Activated CD4-positive, alpha-beta T cell treated with anti-CD3 and anti-CD28 coated beads, Interleukin-2, amount 50 U/mL, for 4 hours (primary cell): ENCODE data around the gene MMP24OS.
A peak's percentile ranks its signal among the peaks of the same experiment; 100 is the strongest.

ENCODE experiments used
- DNase-seq, 2 experiments: peaks; one replicate each; pipeline ENCODE4 v3.0.0-alpha.2; 2020

MMP24OS gene

DNA sequence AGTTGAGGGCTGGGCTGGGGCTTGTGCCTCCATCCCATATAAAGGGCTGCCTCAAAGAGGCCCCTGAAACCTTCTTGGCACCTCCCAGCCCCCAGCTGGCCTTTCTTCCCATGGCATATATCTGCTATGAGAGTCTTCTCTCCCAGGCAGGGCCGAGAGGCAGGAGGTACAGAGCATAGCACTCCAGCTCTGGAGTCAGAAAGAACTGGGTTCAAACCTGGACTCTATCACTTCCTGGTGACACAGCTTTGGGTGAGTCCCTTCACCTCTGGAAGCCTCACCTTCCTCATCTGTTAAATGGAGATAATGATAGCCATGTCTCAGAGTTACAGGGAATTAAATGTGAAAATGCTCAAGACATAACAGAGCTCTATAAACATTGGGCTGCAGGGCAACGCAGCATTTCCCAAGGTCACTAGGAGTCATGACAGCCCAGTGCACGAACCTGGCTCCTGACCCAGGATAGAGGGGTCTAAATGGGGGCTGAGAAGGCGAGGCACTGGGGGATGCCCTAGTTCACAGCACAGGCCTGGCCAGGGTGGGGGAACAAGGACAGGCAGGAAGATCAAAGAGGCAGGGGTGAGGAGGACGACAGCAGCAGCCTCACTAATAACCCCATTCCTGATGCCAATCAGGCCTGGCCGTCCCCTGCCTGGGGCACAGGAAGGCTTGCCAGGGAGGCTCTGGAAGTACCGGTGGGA lies 12.4 kb upstream of the MMP24OS start:
- no peak for DNase-seq

DNA sequence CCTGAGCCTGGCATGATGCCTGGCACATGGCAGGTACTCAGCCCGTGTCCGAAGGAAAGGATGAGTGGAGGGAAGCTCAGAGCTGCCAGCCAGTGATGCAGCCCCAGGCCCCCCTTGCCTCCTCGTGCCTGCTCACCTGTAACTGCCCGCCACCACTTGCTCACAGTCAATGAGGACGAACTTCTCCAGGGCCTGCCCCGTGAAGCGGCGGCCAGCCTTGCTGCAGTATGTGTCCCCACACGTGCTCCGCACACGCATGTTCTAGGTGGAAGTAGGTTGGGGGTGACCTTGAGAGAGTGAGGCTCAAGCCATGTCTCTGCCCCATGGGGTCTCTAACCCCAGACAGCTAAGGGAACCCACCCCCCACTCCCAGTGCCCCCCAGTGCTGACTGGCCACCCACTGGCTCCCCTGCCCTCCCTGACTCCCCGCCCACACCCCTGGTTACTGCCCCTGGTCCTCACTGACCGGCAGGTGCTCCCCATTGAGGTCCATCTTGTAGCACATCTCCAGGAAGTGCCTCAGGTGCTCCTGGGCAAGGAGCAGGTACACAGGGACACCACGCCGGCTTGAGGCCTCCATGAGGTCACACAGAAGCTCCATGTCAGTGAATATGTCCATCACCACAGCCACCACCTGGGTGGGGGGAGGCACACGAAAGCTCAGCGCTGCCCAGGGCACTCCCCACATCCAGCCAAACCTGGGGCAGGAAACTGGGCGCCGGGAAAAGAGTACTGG lies 10.6 kb upstream of the MMP24OS start:
- no peak for DNase-seq

DNA sequence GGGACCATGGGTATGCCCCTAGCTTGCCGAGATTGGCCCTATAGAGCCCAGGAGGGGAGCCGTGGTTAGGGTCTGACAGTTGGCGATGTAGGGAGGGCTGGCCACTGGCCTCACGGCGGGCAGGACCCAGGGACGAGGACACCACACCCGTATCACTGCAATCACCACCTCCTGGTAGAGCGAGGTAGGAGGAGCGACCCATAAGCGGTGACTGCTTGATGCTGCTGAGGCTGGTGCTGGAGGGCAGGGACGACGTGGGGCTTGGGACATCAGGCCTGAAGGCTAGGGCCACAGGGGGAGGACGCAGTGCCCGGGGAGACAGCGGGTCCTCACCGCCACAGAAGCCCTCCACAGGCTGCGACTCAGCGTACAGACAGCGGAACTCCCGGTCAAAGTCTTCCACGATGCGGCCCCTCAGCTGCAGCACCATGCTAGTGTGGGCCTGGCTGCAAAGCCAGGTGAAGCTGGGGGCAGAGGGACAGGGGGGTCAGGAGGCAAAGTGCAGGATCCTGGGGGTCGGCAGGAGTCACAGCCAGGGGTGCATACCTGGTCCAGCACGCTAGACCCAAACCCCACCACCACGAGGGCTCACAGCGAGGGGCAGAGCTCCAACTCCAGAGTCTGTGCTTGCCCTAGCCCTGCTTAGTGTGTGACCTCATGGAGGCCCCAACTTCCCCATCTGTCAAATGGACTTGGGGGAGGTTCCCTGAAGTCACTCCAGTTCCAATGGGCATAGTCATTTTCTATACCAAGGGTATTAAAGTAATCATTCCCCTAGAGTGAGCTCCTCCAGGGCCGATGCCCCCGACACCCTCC lies 9.8 kb upstream of the MMP24OS start:
- DNase-seq: no peak

DNA sequence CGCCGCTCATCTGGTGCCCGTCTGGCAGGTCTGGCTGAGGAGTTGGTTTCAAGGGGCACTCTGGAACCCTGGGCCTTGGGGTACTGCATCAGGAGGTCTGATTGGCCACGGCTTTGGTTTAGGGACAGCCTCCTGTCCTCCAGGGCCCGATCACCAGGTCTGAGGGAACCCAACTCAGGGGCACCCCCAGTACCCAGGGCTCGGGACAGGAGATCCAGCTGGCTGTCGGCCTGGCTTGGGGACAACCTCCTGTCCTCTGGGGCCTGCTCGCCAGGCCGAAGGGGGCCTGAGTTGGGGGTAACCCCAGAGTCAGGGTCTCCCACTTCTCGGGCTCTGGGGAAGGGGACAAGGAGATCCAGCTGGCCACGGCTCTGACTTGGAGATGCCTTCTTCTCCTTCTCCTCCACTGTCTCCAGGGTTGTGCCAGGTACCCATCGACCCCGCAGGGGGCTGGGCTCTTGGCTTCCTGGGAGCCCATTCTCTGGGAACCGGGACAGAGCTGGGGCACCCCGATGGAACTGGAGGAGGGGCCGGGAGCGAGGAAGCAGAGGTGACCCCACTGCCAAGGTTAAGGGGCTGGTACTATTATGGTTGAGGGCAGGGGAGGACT lies 9.1 kb upstream of the MMP24OS start:
- no peak for DNase-seq

DNA sequence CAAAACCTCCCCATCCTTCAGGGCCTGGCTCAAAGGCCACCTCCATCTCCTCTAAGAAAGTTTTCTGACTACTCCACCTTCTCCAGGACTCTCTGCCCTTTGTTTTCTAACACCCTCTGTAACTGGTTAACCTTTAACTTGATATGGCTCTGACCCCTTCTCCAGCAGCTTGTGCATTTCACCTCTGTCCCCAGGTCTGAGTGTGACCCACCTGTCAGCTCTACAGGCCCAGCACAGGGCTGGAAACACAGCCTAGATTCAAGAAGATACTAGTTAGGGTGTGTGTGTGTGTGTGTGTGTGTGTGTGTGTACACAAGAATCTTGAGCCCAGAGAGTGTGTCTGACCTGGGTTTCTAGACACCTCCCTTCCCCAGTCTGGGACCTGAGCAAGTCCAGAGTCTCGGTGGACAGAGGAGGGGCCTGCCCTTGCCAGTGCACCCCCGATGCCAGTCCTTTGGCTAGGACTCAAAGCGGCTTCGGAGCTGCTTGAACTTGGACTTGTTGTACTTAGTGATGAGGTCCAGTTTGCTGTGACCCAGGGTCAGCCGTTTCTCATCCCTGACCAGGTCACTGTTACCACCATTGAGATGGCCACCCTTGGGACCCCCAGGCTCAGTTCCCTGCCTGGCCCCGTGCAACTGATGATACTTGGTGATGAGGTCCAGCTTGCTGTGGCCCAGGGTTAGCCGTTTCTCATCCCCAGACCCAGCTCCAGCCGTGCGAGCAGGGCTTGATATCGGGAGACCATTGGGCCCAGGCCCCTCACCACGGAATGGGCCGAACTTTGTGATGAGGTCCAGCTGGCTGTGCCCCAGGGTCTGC lies 8.4 kb upstream of the MMP24OS start:
- no peak for DNase-seq

DNA sequence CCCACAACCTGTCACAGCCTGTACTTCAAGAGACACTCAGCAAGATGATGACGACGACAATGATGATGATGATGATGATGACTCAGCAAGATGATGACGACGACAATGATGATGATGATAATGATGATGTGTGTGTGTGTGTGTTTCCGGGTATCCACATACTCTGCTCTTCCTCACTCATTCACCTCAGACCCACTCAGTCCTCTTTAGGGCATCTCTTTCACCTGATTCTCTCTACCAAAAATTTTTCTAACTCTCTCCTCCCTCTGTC lies 7.8 kb upstream of the MMP24OS start:
- no peak for DNase-seq

DNA sequence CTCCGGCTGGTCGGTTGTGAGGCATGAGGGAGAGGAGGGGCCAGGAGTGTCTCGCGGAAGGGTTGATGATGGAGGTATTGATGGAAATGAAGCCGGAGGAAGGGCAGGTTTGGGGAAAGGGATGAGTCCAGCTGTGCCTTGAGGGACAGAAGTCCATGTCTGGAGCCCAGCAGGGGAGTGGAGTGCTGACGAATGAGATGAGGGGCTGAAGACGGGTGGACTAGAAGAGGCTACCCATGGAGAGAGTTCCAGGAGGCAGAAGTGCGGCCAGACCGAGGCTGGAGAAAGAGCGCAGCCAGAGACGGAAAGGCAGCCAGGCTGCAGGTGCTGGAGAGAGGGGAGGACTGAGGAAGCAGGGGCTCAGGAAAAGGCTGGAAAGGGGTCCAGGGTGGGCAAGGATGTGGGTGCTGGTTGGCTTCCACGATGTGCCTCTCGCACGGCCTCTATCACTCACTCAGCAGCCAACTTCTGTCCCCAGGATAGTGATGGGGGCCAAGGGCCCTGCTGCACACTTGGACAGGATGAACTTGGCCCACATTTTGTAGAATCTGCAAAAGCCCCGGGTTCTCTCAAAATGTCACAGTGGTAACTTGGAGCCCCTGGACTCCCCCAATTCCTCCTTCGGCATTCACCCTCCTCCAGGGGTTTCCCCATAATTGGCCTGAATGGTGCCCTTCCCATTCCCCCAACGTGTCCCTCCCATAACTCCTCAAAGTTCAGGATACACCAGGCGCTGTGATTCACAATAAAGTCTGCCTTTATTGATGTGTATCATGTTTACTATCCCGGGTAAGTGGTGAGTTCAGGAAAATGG lies 7.3 kb upstream of the MMP24OS start:
- no peak for DNase-seq

DNA sequence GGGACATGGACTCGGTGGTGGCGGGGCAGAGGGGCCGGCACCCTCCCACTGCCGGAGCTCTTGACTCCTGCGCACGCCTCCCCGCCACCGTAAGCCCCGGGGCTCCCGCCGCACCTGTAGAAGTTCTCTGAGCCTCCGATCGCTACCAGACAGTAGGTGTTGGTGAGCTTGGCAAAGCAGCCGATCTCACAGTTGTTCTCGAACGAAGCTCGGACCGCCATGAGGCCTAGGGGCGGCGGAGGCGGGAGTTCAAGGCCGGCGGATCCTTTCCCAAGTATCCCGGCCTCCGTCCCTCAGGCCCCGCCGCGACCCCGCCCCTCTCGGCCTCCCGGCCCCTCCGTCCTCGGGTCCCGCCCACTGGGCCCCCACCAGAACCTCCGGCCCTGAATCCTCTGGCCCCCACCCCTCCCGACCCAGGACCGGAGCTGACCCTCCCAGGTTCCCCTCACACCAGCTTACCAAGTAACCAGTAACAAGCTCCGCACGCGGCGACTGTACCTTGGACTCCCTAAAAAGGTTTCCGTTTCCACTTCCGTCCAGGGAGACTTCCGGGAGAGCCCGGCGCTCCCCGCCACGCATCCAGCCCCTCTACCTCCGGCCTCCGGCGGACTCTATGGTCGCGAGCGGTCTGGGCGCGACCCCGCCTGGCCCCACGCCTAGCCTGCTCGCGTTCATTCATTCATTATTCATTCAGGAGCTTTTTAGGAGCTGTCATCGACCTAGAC lies 6.5 kb upstream of the MMP24OS start, which contains the start of gene EIF6:
Gene EIF6 (minus strand): TSS at position 506 of the 725 bp plus-strand sequence. CDS start 285 bp downstream, at position 221.
- peak; percentile 54 to 58 for DNase-seq

DNA sequence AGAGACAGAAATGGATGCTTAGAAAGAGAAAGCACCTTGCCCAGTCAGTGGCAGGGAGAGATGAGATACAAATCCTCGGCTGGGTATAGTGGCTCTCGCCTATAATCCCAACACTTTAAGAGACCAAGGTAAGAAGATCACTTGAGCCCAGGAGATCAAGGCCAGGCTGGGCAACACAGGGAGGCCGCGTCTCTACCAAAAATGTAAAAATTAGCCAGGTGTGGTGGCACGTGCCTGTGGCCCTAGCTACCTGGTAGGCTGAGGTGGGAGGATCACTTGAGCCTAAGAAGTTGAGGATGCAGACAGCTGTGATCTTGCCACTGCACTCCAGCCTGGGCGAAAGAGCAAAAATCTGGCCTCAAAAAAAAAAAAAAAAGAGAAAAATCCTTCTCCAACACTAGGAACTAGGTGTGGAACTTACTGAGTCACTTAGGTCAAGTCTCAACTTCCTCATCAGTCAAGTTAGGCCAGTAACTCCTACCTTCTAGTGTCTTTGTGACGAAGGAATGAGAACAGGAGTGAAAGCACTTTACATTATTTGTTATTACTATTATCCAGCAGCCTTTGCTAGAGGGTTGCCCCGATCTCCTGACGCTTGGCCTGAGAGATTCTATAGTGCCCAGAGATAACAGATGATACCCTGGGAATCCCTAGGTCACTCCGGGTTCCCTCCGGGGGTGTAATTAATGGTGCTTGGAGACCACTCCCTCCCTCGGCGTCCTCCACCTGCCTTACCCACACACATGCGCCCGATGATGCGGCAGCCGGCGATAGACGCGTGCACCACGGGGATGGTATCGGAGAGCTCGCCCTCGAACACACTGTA lies 5.7 kb upstream of the MMP24OS start:
- no peak for DNase-seq

DNA sequence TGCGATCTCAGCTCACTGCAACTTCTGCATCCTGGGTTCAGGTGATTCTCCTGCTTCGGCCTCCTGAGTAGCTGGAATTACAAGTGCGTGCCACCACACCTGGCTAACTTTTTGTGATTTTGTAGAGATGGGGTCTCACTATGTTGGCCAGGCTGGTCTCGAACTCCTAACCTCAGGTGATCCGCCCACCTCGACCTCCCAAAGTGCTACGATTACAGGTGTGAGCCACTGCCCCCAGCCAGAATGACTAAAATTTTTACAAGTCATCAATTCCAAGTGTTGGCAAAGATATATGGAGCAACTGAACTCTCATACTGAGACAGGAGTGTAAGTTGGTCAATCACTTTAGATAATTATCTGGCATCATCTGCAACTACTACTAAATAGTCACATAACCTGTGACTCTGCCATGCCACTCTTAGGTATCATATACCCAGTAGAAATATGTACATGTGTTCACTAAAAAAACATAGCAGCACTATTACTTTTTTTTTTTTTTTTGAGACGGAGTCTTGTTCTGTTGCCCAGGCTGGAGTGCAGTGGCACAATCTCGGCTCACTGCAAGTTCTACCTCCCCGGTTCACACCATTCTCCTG lies 3.7 kb upstream of the MMP24OS start:
- DNase-seq: no peak

DNA sequence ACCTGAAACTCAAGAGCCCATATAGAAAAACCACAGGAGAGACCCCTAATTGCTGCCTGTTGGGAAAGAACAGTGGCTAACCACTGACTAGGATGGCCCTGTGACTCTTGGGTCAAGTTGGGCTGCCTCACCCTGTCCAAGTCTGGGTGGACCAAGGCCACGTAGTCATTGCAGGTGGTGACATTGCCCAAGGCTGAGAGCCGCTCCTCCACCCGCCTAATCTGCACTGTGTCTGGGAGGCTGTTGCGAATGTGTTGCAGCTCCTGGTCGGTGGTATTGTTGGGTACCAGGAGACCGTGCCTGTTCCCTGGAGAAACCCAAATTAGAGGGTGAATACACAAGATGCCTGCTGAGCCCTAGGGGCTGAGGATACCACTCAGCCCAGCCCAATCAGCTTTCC lies 2.6 kb upstream of the MMP24OS start:
- DNase-seq: no peak

DNA sequence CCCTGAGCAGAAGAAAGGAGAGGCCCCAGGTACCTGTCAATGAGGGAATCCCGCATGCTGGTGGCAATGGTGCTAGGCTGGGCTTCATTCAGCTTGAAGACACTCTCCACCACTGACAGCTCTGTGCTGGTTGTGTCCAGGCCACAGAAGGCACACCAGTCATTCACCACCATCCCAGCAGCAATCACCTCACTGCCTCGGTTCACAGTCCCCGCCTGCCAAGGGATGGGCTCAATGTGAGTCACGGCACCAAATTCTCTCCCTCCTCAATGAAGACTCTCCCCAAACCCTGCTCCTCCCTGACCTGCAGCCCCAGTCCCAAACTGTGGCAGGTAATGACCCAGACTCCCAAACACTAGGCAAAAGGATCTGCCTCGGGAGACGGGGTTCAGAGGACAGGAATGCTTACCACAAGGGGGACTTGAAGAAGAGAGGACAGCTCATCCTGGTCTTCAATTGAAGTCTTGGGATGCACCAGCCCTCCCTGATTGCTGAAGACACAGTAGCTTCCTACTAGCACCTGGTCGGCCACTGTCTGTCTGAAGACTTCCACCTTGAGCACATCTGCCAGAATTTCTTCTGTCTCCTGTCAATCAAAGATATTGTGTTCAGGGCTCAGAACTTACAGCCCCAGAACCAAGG lies 1.7 kb upstream of the MMP24OS start:
- no peak for DNase-seq

DNA sequence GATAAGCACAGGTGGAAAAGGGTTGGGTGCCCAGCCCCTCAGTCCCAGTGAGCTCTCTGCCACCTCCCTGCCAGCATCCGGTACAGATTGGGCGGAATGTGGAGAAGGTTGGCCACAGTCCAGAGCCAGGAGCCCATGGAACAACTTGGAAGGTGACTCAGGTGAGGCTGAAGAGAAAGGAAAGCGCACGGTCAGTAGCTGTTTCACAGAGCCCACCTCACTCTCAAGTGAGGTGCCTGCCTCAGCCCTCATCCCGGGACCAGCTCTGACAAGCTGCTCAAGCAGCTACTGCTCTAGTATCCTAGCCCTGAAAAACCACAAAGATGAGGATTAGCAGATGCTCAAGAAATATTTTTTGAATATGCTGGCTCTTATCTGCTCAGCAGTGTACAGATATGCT lies 1.1 kb upstream of the MMP24OS start:
- no peak for DNase-seq

DNA sequence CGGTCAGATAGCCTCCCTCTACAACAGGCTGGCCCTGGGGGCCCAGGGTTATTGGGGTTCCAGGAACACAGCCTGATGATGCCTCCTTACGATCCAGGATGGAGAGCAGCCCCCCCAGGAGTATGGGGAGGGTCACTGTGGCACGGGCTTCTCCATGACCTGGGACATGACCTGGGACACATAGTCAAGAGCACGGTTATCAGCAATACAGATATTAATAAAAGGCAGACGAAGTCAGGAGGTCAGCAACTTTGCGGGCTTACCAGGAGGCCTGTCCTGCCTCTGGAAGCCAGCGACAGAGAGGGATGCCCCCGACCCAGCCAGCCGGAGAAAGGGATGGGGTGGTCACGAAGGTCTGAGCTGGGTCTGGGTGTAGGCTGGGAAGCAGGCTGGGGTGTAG lies 795 bp downstream of the MMP24OS start:
- no peak for DNase-seq

DNA sequence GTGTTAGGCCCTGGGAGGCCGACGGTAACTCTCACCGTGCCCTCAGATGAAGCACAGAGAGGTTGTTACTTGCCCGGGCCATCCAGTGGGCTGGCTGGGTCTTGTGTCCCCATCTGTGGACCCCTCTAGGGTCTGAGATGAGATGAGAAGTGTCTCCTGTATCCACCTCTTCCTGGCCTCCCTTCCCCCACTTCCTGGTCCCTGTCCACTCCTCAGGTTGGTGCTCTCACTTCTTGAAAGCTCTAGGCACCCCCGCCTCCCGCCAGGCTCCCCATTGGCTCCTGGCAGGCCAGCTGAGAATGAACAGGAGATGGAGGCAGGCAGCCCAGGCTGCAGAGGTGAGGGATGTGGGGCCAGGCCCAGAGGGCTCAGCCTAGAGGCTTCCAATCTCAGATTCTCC lies 1.5 kb downstream of the MMP24OS start:
- no peak for DNase-seq

DNA sequence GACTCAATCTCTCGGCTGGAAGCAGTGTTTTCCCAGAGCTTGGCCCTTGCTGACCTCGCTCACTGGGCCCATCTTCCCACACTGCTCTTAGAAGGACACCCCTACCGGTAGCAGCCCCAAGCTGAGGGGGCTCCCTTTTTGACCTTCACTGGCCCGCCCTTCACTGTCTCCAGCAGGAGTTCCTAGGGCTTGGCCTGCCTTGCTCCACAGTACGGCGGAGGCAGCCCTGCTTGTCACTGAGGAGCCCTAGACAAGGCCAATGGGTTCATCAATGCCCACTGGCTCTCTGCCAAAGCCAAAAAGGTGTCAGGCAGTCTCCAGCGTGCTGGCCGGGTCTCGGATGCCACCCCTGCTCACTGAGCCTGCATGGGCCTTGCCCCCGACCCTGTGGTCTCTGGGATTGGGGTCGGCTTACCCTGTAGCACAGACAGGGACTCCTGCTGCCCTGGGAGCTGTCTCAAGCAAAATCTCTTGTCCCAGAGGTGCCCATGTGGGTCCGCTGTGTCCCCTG lies 2.1 kb downstream of the MMP24OS start:
- DNase-seq: no peak

DNA sequence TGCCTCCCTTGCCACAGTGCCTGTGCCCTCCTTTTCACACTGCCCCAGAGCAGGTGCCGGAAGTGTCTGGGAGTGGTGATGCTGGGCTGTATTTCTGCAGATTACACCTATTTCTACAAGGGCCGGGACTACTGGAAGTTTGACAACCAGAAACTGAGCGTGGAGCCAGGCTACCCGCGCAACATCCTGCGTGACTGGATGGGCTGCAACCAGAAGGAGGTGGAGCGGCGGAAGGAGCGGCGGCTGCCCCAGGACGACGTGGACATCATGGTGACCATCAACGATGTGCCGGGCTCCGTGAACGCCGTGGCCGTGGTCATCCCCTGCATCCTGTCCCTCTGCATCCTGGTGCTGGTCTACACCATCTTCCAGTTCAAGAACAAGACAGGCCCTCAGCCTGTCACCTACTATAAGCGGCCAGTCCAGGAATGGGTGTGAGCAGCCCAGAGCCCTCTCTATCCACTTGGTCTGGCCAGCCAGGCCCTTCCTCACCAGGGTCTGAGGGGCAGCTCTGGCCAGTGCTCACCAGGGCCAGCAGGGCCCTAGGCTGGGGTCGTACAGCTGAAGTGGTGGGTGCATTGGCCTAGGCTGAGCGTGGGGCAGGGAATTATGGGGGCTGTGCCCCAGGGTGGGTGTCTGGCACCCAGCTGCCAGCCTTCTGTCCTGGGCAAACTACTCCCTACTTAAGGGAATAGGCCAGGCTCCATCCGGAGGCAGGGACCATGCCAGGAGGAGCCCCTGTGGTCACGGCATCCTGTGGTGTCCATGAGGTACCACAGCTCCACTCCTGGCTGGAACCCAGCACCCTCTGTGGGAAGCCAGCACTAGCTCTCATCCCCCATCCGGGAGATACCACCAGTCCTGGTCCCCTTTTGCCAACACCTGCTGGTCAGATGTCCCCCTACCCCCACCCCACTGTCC lies 3.5 kb downstream of the MMP24OS start:
- no peak for DNase-seq
